Stimulated activated CD4-positive, alpha-beta T cell treated with anti-CD3 and anti-CD28 coated beads, Interleukin-1b, Interleukin-23, amount 100 ng/mL, for 48 hours (primary cell): Measurements from ENCODE around the gene IL22.
"Not testable (repeated sequence)": the region's sequence is repeated elsewhere in the genome, so short reads cannot be mapped to it uniquely, and the experiment has no call there.

ENCODE experiments used
- DNase-seq: peaks from one replicate; pipeline ENCODE4 v3.0.0-alpha.2; 2020

IL22 gene

DNA sequence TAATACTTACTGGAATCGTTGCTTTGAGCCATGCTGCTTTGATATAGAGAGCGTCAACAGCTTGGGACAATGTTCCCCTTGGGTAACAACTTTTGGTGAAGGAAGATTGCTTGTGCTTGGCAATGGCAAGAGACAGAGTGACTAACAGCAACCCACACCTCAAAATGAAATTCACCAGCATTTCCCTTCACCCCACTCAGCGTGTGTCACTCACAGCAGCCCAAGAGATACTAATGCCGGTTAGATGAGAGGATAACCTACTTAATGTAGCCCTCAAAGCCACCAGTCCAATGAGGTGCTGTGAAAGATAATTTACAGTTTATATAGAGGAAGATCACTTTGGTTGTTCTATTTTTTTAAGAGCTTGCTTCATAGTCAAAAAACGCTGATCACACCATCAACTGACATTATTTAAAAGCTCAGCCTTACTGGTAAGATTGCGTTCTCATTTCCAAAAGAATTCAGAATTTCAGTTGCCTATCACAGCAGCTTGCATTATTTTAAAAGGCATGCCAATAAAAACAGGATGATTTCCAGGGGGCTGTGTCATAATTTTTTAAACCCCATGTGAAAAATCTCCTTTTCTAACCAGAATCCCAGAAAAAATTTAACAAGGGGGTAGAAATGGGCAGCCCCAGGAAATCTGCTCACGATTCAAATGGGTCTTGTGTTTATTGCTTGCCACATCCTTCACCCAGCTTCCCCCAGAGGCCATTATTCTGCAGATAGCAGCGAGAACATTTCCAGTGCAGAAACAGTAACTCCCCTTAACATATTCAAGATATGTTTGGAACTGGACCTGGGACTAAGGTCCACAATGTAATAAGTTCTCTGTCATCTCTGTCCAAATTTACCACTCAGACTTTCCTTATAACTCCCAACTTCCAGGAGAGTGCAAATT, 27.6 kb downstream of the IL22 start, which contains the start of gene IL26:
Gene IL26 (minus strand): TSS at position 235 of the 901 bp plus-strand sequence. CDS start 54 bp downstream, at position 181.
- DNase-seq, result no peak

DNA sequence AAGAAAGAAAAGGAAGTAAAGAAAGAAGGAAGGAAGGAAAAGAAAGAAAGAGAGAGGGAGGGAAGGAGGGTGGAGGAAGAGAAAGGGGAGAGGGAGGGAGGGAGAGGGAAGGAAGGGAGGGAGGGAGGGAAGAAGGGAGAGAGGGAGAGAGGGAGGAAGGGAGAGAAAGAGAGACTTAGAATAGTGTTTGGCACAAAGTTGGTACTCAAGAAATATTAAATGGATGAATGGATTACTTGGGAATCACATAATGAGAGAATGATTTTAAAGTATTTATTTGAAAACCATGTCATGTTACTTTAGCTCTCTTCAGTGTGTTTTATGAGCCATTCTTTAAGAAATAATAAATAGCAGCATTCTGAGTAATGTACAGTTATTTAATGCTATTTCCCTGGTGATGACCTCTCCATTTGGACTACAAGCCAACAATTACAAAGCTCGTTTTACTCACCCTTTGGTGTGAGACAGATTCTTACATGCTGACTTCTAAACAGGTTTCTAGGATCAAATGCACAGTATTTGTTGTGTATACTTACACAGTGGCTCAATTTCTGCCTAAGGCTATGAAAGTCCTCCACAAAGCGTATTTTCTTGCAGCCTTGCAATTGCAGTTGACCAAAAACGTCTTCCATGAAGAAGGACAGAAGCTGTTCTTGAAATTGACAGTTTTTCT, 28.7 kb downstream of the IL22 start:
- no peak for DNase-seq

DNA sequence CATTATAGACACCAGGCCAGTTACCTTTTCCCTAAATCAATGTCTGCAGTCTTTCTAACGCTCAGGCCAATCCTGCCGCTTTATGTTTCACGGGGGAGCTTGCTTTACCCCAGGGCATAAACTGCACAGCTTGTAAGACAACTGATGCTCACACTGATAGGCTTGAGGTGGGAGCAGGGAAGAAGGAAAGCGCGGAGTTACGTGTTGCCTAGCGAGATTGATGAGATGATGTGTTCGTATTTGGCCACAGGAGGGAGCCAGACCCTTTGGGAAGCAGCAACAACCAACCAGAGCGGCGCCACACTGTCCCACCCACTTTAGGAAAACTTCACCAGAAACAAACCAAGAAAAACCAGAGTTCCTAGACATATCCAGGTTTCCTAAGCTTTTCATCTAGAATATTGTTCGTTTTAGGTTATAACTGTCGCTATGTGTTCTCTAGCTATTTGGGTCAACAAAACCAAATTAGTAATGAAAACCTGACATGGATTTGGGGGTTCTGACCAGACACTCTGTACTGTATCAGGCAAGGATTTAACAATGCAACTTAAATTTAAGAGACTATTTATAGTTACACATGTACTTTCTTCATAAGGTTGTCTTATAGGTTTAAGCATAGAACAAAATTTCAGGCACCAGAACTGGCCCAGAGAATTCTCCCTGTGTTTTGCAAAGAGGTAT, 30.2 kb downstream of the IL22 start:
- DNase-seq, result peak; percentile 66

DNA sequence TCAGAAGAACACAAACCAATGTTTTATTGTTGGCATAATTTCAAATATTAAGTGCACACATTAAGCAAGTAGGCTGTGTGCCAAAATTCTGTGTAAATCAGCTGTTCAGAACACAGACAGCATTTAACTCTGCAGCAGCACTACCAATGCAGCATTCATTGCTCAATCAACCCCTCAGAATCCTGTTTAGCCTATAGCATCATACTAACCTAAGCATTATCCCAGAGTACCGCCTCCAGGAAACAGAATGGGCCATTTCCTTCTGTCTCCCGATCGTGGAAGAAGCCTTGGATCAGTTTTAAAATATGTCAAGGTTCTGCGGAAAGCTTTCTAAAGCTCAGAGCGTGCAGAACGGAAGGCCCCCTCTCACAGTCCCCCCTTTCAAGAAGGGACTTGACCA, 31.1 kb downstream of the IL22 start:
- no peak for DNase-seq

DNA sequence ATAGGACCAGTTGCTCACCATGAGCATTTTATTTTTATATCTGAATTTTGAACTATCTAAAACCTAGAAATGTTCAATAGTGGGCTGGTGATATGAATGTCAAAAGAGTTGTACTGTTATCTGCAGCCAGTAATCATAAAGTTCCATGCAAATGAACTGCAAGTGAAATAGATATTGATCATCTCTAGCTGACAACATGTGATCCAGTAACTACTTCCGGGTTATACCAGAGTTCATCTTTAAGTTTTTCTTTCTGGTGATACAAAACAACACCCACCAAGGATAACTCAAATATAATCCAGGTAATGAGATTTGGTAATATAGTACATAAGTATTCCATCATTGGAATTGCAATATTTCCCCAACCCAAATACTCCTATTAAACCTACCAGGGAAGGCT, 31.9 kb downstream of the IL22 start:
- no peak for DNase-seq

DNA sequence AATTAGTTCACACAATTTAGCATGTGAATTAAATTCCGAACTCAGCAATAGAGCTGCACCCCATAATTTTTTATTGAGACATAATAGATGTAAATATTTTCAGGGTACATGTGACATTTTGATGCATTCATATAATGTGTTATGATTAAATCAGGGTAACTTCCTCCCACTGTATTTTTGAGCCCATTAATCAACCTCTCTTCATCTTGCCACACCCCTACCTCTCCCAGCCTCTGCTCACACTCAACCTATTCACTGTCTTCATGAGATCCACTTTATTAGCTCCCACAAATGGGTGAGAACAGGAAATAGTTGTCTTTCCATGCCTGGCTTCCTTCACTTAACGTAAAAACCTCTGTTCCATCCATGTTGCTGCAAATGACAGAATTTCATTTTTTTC, 42.5 kb downstream of the IL22 start:
- DNase-seq, result no peak

DNA sequence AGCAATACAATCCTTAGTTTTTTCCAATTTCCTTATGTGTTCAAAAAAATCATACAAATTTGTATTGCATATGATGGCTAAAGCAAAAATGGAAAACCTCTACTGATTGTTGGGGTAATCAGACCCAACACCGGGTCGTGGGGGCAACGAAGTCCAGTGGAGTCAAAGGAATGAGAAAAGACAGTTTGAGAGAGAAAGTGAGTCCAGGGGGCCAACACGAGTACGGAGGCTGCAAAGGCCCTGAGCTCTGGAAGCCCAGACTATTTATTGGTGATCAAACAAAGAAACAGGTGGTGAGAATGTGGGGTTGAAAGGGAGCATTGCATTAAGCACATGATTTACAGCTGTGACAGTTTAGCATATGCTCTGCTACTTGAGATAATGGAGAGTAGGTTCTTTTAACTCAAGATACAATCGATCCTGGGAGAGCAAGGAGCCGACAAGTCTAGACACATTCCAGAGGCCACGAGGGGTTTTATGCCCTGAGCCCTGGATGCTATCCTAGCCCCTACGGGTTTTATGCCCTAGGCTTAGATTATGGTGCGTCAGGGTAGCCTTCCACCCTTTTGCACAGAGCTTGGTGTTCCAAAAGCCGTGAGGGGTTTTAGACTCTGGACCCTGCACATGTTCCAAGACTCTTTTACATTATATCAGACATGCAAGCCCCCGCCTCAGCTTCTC, 44.2 kb downstream of the IL22 start:
- DNase-seq, result not testable (repeated sequence)

DNA sequence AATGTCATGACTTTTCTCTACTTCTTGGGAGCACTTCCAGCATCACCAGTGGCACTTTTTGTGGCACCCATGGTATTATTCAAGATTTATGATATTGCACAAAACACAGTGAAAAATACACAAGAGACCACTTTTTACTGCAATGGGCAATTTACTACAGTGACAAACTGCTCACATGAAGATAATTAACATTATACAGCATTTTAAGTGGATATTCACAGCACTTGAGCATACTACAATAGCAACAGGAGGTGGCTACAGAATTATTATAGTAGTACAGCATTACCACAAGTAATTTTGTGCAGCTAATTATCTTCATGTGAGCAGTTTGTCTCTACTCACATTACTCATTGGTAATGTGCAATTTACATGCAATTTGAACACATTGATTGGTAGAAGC, 46.1 kb downstream of the IL22 start:
- no peak for DNase-seq

DNA sequence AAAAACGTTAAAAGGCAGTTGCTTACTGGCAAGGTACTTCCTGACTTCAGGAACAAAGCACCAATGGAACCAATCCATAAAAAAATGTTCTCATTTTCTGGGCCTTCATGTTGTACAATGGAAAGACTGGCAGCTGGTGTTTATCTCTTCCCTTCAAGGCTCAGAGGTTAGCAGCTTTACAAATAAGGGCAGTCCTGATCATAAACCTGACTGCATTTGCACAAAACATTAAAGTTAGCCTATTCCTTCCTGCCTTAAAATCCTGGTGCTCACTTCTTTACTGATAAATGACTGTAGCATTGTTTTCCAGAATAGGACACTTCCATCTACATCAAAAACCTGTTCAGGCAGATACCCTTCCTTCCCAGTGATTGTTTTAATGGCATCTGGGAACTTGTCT, 47.0 kb downstream of the IL22 start:
- DNase-seq, result no peak

DNA sequence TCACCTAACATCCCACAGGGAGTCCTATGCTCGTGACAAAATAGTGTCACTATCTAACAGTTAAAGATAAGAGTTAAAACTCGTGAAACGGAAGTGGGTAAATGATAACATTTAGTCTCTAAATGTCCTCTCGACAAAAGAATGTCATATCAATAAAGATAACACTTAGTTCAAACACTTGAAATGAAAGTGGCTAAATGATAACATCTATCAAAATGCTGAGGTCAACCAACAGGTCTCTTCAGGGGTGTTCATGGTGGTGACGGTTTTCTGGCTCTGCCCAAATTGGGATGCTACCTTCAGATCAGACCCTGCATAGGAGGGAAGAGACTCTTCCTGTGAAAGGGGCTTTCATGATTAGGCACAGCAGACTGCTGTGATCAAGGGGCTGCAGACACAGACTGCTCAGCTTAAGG, 49.9 kb downstream of the IL22 start:
- DNase-seq, result no peak

DNA sequence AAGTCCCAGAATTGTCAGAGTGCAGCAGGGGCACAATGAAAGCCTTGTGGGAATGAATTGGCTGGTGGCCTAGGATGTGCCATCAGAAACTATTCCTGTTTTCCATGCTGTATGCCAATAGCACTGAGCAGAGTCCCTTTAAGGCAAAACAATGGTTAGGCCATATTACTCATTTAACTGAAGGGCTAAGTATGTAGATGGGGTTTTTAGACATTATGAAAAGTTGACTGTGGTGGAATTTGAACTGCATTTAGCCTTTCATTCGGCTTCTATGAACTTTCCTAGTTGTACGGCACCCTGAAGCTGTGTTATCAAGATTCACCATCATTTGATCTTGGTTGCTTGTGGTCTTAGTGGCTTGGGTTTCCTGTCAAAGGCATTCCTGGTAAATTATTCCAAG, 52.5 kb downstream of the IL22 start:
- DNase-seq, result no peak

DNA sequence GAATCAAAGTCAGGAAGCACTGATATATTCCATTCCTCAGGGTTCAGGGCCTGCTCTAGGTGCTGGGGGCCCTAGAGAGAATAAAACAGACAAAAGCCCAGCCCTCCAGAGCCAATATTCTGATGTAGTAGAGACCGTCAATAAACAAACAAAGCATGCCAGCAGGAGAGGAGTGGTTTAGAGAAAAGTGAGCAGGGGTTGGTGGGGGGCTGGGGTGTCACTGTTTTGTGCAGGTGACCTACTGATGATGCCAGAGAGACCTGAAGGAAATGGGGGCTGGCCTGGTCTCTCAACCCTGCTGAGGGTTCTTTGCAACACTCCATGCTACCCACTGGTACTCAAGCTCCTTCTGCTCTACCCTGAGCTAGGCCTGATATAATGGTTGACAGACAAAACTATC, 54.3 kb downstream of the IL22 start:
- DNase-seq, result no peak

DNA sequence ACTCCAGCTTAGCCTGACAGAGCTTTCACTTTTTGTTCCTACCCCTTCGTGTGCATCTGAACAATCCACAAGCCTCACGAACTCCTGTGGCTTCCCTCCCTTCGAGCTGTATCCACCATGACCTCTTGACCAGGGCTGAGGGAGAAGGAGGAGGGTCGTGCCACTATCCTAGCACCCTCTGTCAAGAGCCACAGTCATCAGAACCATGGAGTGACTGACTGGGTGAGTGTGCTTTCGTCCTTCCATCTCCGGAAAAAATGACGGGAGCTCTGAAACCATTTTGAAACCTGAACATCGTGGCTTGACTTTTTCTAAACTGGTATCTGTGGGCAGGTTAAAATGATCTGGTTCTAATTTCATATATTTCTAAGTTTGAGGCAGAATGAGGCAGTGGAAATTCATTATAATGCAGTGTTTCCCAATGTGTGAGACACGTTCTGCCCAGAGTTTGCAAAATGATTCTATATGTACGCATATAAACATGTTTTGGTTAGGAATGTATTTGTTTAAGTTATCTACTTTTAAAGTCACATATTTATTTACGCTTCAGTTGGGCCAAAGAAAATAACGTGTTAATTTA, 54.8 kb downstream of the IL22 start:
- no peak for DNase-seq
